Measurements from ENCODE around the gene TRIP13. TPM values are rescaled to one million over a fixed set of nuclear protein-coding genes. Genes with fewer than 3 reads are reported as not detected.

TRIP13 gene
- polyA plus RNA-seq, 1 donor from 2014 or later, result 2.1 TPM

DNA sequence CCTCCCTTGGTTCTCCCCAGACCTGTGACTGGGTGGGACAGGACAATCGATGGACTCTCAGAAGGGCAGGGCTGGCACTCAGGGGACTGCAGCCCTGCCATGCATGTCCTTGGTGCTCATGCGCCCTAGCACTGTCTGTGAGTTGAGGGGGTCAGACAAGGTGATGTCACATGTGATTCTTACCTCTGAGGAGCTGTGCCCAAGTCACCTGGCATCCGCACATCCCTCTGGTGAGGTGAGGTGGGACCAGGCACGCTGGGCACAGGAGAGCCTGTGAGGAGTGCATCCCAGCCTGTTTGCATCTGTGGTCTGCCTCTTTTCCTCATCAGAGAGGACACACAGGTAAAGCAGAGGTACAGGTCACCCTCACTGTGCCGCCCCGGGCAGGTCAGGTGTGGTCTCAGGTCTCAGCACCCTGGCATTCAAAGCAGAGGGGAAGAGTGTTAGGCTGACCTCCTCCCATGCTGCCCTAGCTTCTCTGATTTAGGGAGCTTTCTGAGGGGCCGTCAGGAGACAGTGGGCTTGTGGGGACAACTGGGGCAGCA is 14.8 kb downstream of the TRIP13 start:
- Histone ChIP-seq H2AFZ (ENCODE audit: low read depth, low read length) (no peak overlapping the region), H3K9me3 (ENCODE audit: low read length) (no peaks in the 10 kb centered on the region), H3K4me2 (ENCODE audit: low read length) (no peak overlapping the region), H3K9ac (ENCODE audit: low read length) (no peak overlapping the region), H3F3A (ENCODE audit: insufficient read depth, low read length, poor library complexity, severe bottlenecking) (no peaks in the 10 kb centered on the region), H3K9me2 (ENCODE audit: insufficient read depth, low read length) (no peaks in the 10 kb centered on the region), H3K27me3 (ENCODE audit: insufficient read depth, low read depth, low read length) (no peaks in the 10 kb centered on the region), H3K36me3 (ENCODE audit: insufficient read depth, low read length) (no peaks in the 10 kb centered on the region), H3K4me3 (ENCODE audit: low read length) (no peak overlapping the region), H4K20me1 (ENCODE audit: insufficient read depth) (no peaks in the 10 kb centered on the region), H3K27ac (ENCODE audit: low read length) (no peak overlapping the region), H3K79me2 (replicated peaks; ENCODE audit: insufficient read depth, low read length) (no peaks in the 10 kb centered on the region)
- TF ChIP-seq EP300 (conservative IDR thresholded peaks at IDR 0.05; ENCODE audit: poor library complexity, severe bottlenecking) (no peak), MXI1 (conservative IDR thresholded peaks at IDR 0.05; ENCODE audit: poor library complexity, severe bottlenecking) (no peak), POLR2AphosphoS5 (IDR thresholded peaks at IDR 0.05) (no peak), TAF1 (IDR thresholded peaks at IDR 0.05; ENCODE audit: low read depth) (no peak), RAD21 (conservative IDR thresholded peaks at IDR 0.05) (no peak), SMC3 (conservative IDR thresholded peaks at IDR 0.05; ENCODE audit: poor library complexity) (no peak), EZH2 (IDR thresholded peaks at IDR 0.05; ENCODE audit: borderline replicate concordance, insufficient read depth, low read length, poor library complexity, severe bottlenecking) (no peak)
- TF ChIP-seq, protein P1, sequence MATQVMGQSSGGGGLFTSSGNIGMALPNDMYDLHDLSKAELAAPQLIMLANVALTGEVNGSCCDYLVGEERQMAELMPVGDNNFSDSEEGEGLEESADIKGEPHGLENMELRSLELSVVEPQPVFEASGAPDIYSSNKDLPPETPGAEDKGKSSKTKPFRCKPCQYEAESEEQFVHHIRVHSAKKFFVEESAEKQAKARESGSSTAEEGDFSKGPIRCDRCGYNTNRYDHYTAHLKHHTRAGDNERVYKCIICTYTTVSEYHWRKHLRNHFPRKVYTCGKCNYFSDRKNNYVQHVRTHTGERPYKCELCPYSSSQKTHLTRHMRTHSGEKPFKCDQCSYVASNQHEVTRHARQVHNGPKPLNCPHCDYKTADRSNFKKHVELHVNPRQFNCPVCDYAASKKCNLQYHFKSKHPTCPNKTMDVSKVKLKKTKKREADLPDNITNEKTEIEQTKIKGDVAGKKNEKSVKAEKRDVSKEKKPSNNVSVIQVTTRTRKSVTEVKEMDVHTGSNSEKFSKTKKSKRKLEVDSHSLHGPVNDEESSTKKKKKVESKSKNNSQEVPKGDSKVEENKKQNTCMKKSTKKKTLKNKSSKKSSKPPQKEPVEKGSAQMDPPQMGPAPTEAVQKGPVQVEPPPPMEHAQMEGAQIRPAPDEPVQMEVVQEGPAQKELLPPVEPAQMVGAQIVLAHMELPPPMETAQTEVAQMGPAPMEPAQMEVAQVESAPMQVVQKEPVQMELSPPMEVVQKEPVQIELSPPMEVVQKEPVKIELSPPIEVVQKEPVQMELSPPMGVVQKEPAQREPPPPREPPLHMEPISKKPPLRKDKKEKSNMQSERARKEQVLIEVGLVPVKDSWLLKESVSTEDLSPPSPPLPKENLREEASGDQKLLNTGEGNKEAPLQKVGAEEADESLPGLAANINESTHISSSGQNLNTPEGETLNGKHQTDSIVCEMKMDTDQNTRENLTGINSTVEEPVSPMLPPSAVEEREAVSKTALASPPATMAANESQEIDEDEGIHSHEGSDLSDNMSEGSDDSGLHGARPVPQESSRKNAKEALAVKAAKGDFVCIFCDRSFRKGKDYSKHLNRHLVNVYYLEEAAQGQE (IDR thresholded peaks at IDR 0.05; ENCODE audit: borderline replicate concordance), result no peak
- TF ChIP-seq, protein P2, sequence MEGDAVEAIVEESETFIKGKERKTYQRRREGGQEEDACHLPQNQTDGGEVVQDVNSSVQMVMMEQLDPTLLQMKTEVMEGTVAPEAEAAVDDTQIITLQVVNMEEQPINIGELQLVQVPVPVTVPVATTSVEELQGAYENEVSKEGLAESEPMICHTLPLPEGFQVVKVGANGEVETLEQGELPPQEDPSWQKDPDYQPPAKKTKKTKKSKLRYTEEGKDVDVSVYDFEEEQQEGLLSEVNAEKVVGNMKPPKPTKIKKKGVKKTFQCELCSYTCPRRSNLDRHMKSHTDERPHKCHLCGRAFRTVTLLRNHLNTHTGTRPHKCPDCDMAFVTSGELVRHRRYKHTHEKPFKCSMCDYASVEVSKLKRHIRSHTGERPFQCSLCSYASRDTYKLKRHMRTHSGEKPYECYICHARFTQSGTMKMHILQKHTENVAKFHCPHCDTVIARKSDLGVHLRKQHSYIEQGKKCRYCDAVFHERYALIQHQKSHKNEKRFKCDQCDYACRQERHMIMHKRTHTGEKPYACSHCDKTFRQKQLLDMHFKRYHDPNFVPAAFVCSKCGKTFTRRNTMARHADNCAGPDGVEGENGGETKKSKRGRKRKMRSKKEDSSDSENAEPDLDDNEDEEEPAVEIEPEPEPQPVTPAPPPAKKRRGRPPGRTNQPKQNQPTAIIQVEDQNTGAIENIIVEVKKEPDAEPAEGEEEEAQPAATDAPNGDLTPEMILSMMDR (IDR thresholded peaks at IDR 0.05; ENCODE audit: poor library complexity, severe bottlenecking), result no peak

DNA sequence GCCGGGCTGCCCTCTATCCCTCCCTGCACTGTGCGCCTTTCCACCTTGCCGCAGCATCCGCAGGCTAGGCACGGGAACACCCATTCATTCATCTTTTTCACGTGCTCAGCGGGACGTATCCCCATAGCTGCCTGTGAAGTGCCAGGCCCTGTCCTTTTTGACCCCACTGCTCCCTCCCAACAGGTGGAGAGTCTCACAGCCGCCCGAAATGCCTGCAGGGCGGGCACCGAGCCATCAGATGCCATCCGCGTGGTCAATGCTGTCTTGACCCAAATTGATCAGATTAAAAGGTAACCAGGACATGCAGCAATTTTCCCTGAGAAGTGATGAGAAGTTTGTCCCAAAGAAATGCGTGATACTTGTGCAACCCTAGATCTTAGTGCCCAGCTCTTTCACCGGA is 15.5 kb downstream of the TRIP13 start:
- Histone ChIP-seq H3K4me3 (ENCODE audit: low read length) (no peak overlapping the region), H4K20me1 (ENCODE audit: insufficient read depth) (no peaks in the 10 kb centered on the region), H3K9ac (ENCODE audit: low read length) (no peak overlapping the region), H3K27ac (ENCODE audit: low read length) (no peak overlapping the region), H3K79me2 (replicated peaks; ENCODE audit: insufficient read depth, low read length) (no peaks in the 10 kb centered on the region), H3K9me2 (ENCODE audit: insufficient read depth, low read length) (no peaks in the 10 kb centered on the region), H3K36me3 (ENCODE audit: insufficient read depth, low read length) (no peaks in the 10 kb centered on the region), H3K9me3 (ENCODE audit: low read length) (no peaks in the 10 kb centered on the region), H3F3A (ENCODE audit: insufficient read depth, low read length, poor library complexity, severe bottlenecking) (no peaks in the 10 kb centered on the region), H2AFZ (ENCODE audit: low read depth, low read length) (no peak overlapping the region), H3K4me2 (ENCODE audit: low read length) (no peak overlapping the region), H3K27me3 (ENCODE audit: insufficient read depth, low read depth, low read length) (no peaks in the 10 kb centered on the region)
- TF ChIP-seq EP300 (conservative IDR thresholded peaks at IDR 0.05; ENCODE audit: poor library complexity, severe bottlenecking), result no peak
- no peak for TF ChIP-seq RAD21 (conservative IDR thresholded peaks at IDR 0.05)
- no peak for TF ChIP-seq SMC3 (conservative IDR thresholded peaks at IDR 0.05; ENCODE audit: poor library complexity)
- TF ChIP-seq MXI1 (conservative IDR thresholded peaks at IDR 0.05; ENCODE audit: poor library complexity, severe bottlenecking), result no peak
- TF ChIP-seq, protein P1 (IDR thresholded peaks at IDR 0.05; ENCODE audit: borderline replicate concordance), result no peak
- no peak for TF ChIP-seq TAF1 (IDR thresholded peaks at IDR 0.05; ENCODE audit: low read depth)
- TF ChIP-seq EZH2 (IDR thresholded peaks at IDR 0.05; ENCODE audit: borderline replicate concordance, insufficient read depth, low read length, poor library complexity, severe bottlenecking), result no peak
- TF ChIP-seq, protein P2 (IDR thresholded peaks at IDR 0.05; ENCODE audit: poor library complexity, severe bottlenecking), result no peak
- no peak for TF ChIP-seq POLR2AphosphoS5 (IDR thresholded peaks at IDR 0.05)
